Measurements from ENCODE around the gene SP3. TPM values are rescaled to one million over a fixed set of nuclear protein-coding genes. Genes with fewer than 3 reads are reported as not detected.
A peak's percentile ranks its signal among the peaks of the same experiment; 100 is the strongest.

SP3 gene
- total RNA-seq, 6 experiments from 2014 or later: 28.4 to 36.5 (median 32.4) TPM

DNA sequence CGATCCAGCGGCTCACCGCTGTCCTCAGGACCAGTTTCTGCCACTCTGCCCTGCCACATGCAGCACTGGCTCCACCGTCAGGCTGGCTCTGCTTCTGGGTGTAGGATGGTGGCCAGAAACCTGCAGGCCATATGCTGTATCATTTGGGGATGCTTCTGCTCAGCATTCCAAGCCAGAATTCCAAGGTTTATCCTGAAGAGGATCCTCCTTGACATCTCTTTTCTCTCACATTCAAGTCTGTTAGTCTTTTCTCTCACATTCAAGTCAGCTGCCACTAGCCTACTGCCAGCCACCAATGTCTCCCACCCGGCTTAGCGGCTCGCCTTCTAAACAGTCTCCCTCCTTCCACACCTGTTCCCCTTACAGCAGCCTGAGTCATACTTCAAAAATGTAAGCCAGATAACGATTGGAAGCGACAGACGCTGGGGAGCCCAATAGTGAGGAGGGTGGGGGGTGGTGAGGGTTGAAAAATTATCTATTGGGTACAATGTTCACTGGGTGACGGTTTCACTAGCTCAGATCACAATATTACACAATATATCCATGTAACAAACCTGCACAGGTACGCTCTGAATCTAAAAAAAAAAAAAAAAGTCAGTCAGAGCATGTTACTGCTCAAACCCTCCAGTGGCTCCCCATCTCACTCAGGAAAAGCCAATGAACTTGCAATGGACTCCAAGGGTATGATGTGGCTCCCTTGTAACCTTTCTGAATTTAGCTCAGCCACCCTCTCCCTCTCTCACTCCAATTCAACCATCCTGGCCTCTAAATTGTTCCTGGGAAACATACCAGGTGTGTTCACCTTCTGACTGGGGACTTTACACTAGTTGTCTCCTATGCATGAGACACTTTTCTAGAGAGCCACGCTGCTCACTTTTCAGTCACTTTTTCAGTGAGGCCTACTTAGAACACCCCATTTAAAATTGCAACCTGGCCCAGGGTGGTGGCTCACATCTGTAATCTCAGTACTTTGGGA, 38.8 kb upstream of the SP3 start:
- intact Hi-C loops (cut with DNase I): loop anchor here (5.0 to 10.0 kb wide), 2 partner anchors 119 to 152 kb away; no protein-coding TSS in a partner anchor

GRCh38 chr2:174002679-174003078, 37.5 kb upstream of the SP3 start:
- 100% methylated on average over 2 of the region's 5 CpGs for WGBS (ENCODE audit: insufficient coverage, low coverage, low lambda C conversion rate, missing lambda C conversion rate)
- no peak for ATAC-seq
- TF ChIP-seq CTCF (IDR thresholded peaks at IDR 0.05) (no peak), POLR2A (IDR thresholded peaks at IDR 0.05) (no peak)
- DNase-seq: no peak
- no peak overlapping the region for H3K4me3 ChIP-seq
- H3K36me3 ChIP-seq: no peaks in the 10 kb centered on the region
- peaks cover 0 to 24% (median 4%) of the 10 kb centered on the region in 4 donors for H3K4me1 ChIP-seq
- intact Hi-C loops (cut with DNase I): loop anchor here (5.0 to 10.0 kb wide), 2 partner anchors 118 to 150 kb away; no protein-coding TSS in a partner anchor
- H3K9me3 ChIP-seq: no peaks in the 10 kb centered on the region
- no peaks in the 10 kb centered on the region for H3K27me3 ChIP-seq
- H3K27ac ChIP-seq: no peak overlapping the region

More for the DNA sequence above, 38.8 kb upstream of the SP3 start:
- peak; percentile 39 to 69 (median 58) for TF ChIP-seq CTCF (IDR thresholded peaks at IDR 0.05)
- no peak for TF ChIP-seq POLR2A (IDR thresholded peaks at IDR 0.05)
- H3K27ac ChIP-seq: peak overlapping the region in 2 of 3 donors; percentile 14 to 16
- no peak overlapping the region for H3K4me3 ChIP-seq
- no peaks in the 10 kb centered on the region for H3K36me3 ChIP-seq
- H3K27me3 ChIP-seq: no peaks in the 10 kb centered on the region
- DNase-seq: peak; percentile 79 to 81 (median 79)
- peaks cover 0 to 11% (median 0%) of the 10 kb centered on the region in 4 donors for H3K4me1 ChIP-seq
- WGBS (ENCODE audit: insufficient coverage, low coverage, low lambda C conversion rate, missing lambda C conversion rate): 31% methylated on average over 10 of the region's 13 CpGs
- peak; percentile 91 to 97 (median 94) for ATAC-seq
- H3K9me3 ChIP-seq: no peaks in the 10 kb centered on the region

DNA sequence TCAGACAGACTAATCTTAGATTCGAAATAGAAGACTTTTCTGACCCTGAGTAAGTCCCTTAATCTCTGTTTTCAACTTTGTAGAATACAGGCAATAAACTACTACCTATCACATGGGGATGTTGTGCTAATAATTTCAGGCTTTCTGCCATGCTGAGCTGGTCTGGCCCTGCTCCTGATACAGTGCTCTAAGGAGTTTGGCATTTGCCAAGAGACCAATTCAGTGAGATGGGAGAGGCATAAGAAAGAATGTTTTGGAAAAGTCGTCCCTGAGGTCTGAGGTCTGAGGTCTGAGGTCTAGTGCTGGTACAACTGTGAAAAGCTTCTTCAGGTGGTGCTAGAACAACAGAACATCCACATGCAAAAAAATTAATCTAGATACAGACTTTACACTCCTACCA, 35.9 kb upstream of the SP3 start:
- Histone ChIP-seq H3K36me3 (no peaks in the 10 kb centered on the region), H3K27ac (no peak overlapping the region), H3K27me3 (no peaks in the 10 kb centered on the region), H3K4me1 (peaks cover 0 to 31% (median 8%) of the 10 kb centered on the region in 4 donors), H3K4me3 (no peak overlapping the region), H3K9me3 (no peaks in the 10 kb centered on the region)
- WGBS (ENCODE audit: insufficient coverage, low coverage, low lambda C conversion rate, missing lambda C conversion rate): 53% methylated on average over 2 of the region's 2 CpGs
- DNase-seq (no peak), ATAC-seq (no peak)
- TF ChIP-seq POLR2A (IDR thresholded peaks at IDR 0.05) (no peak), CTCF (IDR thresholded peaks at IDR 0.05) (no peak)
- intact Hi-C loops (cut with DNase I): loop anchor here (5.0 to 10.0 kb wide), 2 partner anchors 116 to 149 kb away; no protein-coding TSS in a partner anchor

DNA sequence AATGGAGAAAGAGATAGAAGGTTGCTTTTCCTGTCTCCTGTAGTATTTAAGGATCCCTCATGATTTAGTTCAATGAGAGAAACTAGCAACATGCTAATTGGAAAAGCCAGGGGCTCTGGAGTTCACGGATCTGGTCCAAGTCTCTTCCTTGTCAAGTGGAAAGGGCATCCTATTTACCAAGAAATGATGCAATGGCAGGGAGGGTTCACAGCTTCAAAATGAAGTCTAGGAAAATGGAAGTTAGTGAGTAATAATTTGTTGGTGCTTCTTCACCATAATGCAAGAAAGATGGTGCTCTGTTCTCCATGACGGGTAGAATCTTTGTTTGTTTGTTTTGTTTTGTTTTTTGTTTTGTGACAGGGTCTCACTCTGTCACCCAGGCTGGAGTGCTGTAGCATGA, 34.6 kb upstream of the SP3 start:
- 56% methylated on average over 2 of the region's 2 CpGs for WGBS (ENCODE audit: insufficient coverage, low coverage, low lambda C conversion rate, missing lambda C conversion rate)

More for the DNA sequence above, 34.6 kb upstream of the SP3 start:
- H3K9me3 ChIP-seq: no peaks in the 10 kb centered on the region
- H3K4me1 ChIP-seq: peaks cover 0 to 31% (median 8%) of the 10 kb centered on the region in 4 donors
- intact Hi-C loops (cut with DNase I): loop anchor here (5.0 to 10.0 kb wide), 2 partner anchors 115 to 147 kb away; no protein-coding TSS in a partner anchor
- DNase-seq (no peak), ATAC-seq (no peak)
- no peaks in the 10 kb centered on the region for H3K27me3 ChIP-seq
- no peaks in the 10 kb centered on the region for H3K36me3 ChIP-seq
- no peak overlapping the region for H3K4me3 ChIP-seq
- H3K27ac ChIP-seq: no peak overlapping the region
- TF ChIP-seq POLR2A (IDR thresholded peaks at IDR 0.05) (no peak), CTCF (IDR thresholded peaks at IDR 0.05) (no peak)

Data from right lobe of liver (tissue), 6 donors.